NCI-H1092 treated with DMSO at 0.1 percent for 48 hours (cell line): Measurements from ENCODE around the gene SLC6A11.

Experiments used
- DNase-seq: peaks from one replicate; lab custom pipeline; 2025; lab: John Stamatoyannopoulos, UW

Gene SLC6A11

DNA sequence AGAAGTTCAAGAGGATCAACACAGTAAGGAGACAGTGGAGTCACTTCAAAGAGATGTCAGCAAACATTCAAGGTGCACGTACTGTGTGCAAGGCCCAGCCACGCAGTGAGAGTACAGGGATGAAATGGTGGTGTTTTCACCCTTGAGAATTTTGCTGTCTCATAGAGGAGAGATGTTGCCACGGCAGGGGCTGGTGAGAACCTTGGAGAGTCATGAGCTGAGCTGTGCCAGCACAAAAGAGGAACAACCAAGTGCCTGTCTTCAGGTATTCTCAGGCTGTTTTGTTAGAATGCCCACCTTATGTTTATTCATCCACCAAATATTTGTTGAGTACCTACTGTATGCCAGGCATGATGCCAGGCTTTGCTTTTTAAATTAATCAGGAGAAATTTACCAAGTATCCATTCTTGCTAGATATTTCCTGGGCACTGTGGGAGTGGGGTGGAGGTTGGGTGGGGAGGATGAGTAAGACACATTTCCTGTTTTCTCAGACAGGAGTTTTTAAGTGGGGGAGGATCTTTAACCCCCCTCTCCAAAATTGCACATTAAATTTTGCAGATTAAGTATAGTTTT, 72.6 kb downstream of the SLC6A11 start:
- no peak for DNase-seq

DNA sequence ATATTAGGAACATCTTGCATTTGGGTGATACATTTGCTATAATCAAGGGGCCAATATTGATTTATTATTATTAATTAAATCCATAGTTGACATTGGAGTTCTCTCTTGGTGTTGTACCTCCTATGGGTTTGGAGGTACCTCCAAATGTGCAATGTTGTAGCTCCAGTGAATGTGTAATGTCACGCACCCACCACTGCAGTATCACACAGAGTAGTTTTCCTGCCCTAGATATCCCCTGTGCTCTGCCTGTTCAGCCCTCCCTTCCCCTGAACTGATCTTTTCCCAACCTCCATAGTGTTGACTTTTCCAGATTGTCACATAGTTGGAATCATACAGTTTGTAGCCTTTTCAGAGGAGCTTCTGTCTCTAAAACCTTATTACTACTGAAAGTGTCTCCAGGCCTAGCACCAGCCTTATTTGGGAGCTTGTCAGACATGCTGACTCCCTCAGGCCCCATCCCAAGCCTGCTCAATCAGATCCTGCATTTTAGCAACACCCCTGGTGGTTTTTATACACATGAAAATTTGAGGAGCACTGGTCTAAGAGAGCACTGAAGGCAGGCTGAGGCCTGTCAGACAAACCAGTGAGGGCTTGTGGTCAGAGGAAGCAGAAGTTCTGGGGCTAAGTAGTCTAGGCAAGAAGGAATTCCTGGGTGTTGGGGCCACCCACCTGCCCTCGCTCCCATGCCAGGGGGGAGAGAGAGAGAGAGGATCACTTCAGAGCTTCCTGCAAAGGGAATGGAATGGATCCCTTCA, 73.4 kb downstream of the SLC6A11 start:
- DNase-seq = no peak

DNA sequence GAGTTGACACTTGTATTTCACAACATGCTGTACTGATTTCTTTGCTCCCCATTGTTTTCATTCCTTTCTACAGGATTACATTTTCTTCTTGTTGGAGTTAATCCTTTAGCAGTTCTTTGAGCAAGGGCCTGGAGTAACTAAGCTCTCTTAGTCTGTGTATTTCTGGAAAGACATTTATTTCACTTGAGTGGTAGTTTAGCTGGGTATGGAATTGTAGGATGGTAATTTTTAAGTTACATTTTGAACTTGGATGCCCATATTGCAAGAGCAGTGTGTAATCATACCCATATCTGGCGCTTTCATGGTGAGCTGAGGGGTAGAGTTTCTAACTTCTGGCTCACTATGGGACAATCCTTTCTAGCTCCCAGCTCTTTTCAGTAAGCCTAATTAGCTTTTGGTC, 74.6 kb downstream of the SLC6A11 start:
- DNase-seq = no peak

DNA sequence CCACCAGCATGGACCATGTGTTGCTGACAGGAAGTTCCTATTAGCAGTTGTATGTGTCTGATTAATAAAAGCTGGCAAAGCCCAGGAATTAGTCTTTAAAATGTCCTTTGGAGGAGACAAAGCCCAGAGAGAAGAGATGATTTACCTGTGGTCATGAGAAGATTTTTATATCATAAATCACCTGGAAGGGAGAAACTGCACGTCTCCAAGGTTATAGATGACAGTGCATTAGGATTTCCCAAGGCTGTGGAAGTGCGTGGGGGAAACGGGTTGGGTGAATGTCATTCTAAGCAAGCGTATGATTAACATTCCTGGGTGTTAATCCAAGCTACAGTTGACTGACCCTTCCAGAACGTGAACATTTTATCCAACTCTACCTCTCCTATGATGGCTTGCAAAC, 76.6 kb downstream of the SLC6A11 start:
- DNase-seq = no peak

DNA sequence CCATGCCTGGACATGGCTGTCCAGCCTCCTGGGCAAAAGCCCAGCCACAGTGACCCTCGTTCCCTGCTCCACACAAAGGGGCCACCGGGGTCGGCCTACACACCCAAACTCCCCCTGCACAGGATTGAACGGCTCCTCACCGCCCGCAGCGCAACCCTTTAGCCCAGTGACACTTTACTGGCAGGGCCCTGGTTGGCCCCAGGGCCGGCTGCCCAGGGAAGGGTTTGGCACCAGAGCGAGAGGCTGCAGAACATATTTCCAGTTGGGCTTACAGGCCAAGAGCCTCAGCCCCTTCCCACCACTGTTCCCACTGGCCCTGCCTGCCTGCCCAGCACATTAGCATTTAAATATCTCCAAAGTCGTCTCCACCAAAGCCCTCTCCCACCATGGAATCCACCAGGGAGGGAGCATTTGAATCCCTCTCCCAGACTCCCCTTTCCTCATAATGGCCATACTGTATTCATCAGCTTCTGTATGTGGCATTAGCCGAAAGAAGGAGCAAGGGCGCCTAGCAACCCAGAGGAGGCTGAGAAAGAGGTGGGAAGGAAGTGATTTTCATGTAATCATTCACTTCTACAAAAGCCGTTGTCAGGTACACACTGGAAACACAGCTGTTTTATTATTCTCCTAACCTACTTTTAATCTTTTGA, 85.4 kb downstream of the SLC6A11 start:
- no peak for DNase-seq

DNA sequence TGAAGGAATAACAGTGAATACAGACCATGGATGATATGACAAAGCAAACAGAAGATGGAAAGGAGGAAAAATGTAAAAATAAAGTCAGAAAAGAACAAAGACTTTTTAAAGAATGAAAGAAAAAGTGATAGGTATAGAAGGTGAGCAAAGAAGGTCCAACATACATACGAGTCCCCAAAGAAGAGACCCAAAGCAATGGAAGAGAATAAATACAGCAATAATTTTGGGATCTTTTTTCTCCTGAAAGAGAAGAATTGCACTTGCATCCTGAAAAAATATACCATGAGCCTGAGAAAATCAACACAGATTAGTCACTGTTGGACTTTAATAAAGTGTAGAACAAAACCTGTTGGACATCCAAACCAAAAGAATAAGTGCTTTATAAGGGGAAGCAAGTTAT, 91.2 kb downstream of the SLC6A11 start:
- DNase-seq = no peak

DNA sequence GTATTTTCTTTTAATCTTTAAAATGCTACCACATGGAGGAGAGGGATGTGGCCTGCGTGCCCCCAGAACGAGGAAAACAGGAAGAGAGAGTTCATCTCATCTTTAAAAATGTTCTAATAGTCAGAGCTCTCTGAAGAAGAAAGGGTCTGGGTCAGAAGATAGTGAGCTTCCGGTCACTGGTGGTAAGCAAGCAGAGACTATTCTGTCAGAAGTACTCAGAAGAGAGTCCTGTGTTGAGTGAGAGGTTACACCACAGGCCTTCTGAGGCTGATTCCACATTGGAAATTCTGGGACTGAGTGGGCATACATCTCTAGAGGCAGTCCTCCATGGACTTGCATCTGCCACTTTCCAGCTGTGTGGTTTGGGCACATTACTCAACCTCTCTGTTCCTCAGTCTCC, 94.3 kb downstream of the SLC6A11 start:
- no peak for DNase-seq

DNA sequence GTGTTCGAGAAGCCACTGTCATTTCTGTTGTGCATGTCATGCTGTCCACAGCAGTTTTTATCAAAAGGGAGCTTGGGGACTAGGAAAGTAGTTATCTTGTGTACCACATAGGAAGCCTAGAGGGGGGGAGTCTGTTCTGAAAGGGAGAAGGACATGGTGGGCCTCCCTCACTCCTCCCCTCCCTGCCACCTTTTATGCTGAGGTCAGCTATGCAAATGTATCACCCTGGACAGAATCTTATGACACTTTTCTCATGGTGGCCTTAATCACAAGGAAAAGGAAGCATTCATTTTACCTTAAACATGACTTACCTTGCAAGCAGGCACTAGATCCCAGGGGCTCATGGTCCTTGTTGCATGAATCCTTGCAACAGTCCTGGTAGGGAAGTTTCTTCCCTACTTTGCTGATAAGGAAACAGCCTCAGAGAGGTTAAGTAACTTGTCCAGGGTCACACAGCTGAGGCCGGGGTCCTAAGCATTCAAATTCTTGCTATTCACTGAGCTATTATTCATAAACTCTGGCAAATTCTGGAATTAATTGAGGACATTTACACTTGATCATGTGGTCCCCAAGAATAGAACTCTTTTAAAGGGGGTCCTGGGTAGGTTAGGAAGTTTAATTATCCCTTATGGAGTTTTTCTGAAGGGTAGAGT, 95.4 kb downstream of the SLC6A11 start:
- no peak for DNase-seq

DNA sequence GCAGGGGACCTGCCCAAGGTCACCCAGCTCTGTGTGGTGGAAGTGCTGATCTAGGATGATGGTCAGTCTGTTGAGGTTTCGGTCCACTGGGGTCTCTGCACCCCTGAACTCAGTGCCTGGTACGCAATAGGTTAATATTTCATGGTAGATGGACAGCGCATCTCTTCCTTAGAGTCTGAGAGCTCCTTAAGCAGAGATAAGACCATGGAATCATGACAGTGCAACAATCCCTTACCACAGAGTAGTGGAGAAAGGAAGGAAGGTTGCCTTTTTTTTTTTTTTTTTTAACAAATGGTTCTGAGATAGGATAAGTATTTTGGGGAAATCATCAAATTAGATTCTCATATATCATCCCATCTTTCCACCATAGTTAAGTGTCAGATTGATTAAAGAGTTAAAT, 96.8 kb downstream of the SLC6A11 start:
- DNase-seq = no peak

DNA sequence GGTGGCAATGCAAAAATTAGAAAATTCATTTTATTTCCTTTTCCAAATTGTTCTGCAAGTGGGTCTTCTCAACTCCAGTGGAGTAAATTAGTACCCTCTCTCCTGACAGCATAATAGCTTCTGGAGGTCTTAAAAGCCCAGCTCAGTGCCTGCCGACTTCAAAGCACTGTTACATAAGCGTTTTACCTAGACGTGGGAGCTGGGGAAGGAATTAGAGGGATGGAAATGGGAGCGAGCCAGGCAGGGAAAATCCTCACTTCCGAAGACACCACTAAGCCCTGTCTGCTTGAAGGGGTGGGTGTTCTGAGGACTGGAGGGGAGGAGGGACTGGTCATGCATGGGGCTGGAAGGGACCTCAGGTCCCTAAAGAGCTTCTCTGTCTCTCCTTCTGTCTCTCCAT, 99.3 kb downstream of the SLC6A11 start:
- no peak for DNase-seq

DNA sequence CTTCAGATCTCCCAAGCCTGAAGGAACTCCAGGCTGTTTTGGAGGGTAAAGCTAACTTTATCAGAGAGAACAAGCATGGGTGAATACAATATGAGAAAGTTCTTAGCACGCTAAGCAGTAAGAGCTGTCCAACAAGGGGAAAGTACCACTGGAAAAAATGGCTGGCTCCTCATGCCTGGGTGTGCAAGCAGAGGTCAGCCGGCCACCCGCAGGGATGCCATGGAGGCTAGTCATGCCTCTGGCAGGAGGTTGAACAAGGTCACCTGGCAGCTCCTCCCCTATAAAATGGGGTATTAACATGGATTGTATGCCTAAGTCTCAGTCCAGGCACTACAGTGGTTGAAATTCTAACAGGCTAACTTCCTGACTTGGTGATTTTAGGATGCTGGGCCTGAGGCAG, 101.1 kb downstream of the SLC6A11 start:
- no peak for DNase-seq

DNA sequence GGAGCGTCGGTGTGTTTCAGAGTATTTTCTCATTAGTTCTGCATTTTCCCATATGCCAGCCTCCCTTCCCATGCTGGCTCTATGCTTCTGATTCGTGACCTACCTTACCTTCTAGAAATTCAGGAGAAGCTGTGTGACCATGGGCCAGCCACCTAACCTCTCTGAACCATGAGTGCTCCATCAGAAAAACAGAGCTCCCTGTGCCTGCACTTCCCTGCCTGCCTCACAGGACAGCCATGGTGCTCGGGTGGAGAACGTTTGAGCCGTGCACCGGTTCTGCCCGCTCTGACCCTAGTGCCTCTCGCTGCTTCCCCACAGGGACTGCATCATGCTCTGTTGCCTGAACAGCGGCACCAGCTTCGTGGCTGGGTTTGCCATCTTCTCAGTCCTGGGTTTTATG, 102.0 kb downstream of the SLC6A11 start:
- no peak for DNase-seq

DNA sequence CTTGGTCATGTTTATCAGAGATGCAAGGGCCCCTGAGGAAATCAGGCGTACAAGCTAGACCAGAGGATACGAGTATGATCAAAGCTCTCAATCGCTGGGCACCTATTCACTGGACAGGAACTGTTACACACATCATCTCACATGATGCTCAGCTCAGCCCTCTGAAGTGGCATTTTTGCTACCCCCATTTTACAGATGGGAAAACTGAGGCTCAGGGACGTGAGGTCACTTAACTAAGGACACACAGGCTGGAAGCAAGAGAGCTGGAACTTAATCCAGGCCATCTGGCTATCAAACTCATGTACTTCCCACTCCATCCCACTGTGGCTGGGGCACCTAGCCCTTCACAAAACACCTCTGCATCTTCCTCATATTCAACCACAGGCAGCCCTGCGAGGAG, 103.6 kb downstream of the SLC6A11 start:
- DNase-seq = no peak

DNA sequence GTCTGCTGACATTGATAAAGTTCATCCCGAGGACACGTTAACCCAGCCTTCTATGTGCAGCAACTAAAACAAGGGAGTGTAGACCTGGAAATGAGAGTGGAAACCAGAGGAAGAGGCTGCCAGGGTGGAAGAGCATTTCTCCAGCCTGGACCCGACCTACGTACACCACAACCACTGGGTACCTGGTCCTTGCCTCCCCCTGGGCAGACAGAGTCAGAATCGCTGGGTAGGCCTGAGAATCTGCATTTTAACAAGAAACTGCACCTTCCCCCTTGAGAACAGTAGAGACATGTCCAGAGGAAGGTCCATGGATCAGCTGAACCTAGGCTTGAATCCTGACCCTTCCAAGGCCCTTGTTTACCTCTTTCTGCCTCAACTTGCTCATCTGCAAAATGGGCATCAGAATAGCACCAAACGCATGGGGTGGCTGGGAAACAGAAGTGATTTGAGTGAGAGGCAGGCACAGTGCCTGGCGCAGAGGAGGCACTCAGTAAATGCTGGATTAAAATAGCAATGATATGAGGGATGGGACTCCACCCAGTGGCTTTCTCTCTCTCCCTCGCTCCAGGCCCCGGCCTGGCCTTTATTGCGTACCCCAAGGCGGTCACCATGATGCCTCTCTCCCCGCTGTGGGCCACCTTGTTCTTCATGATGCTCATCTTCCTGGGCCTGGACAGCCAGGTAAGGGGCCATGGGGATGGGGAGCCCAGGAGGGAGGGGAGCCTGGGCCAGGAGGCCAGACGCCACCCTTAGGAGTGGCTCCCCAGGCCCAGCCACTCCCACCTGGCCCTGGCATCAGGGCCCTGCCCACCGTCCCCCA, 109.6 kb downstream of the SLC6A11 start:
- DNase-seq = no peak

DNA sequence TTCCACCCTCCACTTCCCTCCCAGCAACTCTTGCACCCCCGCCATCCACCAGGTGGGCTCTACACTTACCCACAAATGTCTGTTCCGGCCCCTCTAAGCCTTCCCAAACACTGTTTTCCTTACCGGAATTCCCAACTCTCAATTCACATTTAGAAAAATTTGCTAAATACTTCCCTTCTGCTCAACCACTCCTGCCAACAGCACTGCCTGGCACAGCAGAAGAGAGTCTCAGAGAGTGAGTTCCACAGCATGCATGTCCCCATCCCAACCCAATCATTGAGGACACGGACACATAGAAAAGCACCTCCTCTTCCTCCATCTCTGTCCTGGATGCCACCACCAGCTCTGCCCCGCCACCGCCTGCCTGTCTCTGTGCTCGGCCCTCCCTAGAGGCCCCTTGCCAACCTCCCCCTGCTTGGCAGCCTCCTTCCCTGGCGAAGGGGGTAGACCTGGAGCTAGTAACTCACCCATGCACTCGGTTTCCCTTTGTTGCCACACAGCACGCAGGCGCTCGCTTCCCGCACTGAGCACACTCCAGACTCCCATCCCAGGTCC, 110.3 kb downstream of the SLC6A11 start:
- DNase-seq = no peak

DNA sequence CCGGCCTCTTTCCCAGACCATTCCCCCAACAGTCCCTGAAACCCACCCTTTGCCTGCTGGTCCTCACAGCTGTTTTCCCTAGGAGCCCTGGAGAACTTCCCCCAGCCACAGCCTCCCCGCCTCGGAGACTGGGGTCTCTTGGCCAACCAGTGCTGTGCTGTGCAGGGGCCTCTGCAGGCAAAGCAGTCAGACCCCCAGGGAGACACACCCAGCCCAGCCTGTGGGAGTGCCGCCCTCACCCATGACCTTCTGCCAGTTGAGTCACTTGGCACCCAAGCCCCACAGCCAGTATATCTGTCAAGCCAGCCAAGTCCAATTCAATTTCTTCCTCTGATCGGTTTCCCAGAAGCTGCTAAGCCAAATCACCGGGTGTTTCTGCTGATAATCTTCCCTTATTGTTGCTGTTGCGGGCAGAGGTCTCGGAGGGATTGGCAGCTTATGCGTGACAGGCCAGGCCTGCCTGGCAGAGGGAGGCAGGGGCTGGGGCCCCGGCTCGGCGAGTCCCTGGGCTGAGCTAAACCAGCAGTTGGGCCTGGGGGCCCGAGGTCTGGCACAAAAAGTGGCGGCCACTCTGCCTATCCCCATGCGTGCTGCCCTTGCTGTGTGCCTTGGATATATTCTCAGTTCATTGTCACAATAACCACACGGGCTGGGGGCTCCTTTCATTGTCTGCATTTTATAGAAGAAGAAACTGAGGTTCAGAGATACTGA, 110.9 kb downstream of the SLC6A11 start:
- DNase-seq = no peak

DNA sequence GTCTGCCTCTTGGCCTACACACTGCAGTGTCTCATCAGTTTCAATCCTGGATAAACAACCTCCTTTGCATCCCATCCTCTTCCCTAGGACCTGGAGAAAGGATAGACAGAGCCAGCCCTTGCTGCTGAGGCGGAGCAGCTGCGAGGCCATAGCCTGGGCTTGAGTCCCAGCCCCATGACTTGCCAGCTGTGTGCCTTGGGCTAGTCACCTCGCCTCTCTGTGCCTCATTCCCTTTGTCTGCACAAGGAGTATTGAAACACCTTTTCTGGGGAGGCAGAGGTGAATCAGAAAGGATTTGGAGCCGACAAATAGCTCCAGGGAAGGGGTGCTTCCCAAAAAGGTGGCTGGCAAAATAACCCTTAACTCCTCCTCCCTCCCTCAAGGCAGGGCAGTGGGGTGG, 111.5 kb downstream of the SLC6A11 start:
- no peak for DNase-seq

DNA sequence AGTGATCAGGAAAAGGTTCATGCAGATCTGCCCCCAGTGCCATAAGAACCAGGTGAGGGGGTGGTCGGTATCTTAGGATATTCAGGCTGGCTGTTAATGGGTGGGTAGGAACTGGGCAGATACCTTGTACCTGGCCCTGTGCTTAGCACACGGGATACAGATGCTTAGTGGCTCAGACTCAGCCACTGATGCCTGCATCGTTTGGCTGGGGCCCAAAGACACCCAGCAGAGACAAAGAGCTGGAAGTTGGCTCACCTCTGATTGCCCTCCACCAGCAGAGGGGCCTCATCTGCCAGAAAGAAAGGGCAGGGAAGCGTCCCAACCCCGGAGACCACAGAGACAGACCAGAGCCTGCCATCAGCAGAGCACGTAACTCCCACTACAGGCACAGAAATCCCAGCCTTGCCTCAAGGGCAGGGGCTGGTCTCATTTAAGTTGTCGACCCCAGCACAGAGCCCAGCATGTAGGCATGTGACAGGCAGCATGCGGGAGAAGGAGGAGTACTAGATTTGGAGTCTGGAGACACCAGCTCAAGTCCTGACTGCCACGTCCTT, 112.5 kb downstream of the SLC6A11 start:
- DNase-seq = peak; percentile 35

DNA sequence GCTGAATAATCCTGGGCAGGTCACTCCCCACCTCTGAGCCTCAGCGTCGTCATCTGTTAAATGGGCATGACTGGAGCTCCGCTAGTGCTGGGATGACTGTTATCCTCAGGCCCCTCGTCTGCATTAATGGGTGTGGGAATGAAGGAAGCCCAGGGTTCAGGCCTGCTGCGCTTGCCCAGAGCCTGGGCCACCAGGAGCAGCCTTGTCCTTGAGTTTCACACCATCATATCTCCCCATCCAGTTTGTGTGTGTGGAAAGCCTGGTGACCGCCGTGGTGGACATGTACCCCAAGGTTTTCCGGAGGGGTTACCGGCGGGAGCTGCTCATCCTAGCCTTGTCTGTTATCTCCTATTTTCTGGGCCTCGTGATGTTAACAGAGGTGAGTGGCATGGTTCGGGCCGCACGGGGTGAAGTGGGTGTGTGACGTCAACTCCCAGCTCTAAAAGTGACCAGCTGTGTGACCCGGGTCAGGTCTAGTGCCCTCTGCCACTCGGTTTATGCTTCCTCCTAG, 113.0 kb downstream of the SLC6A11 start:
- no peak for DNase-seq

DNA sequence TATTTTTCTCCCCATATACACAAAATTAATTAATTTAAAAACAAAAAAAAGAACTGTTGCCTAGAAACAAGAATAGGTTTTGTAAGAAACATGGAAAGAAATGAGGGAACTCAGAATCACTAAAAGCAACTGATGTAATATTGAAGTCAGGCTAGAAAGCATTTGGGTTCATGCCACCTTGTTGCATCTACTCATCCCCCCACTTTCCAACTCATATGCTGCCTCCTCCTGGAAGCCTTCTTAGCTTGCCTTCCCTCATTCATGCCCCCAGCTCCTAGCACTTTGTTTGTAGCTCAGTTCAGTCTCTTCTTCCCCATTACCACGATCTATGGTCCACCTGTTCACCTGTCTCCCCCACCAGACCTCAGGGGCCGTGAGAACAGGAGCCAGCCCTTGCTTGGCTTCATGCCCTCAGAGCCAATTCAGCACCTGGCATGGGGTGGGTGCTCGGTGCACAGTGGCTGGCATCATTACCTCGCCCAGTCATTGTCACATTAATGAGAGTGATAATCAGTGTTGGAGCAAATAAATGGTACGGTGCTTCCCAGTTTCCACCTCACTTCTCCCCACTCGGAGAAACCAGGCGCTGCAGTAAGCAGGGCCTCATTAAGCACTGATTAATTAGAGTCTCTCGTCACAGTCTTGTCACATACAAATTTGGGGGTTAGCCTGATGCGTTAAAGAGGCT, 114.1 kb downstream of the SLC6A11 start:
- DNase-seq = no peak
